Fibroblast of lung (primary cell): Measurements from ENCODE around the gene SLC25A42. TPM values are rescaled to one million over a fixed set of nuclear protein-coding genes. Genes with fewer than 3 reads are reported as not detected.

ENCODE experiments used
- DNase-seq, 2 donors: peaks; one replicate each; pipeline versions ENCODE4 v3.0.0 to v3.0.0-alpha.2; 2010; ENCODE audit warnings: low read depth in 2 of 2
- H2AFZ ChIP-seq: 2 replicates; pipeline ENCODE4 v1.5.1; 2012; ENCODE audit warnings: low read length, control low read depth, inconsistent platforms
- H3K27ac ChIP-seq: 2 replicates; pipeline ENCODE4 v1.5.1; 2011; ENCODE audit warnings: low read length, control low read depth; ENCODE audit not compliant: insufficient read depth
- H3K27me3 ChIP-seq: 2 replicates; pipeline ENCODE4 v1.5.1; 2011; ENCODE audit warnings: mild to moderate bottlenecking, low read length; ENCODE audit not compliant: control insufficient read depth, insufficient read depth
- H3K36me3 ChIP-seq: 2 replicates; pipeline ENCODE4 v1.5.1; 2011; ENCODE audit warnings: low read length; ENCODE audit not compliant: control insufficient read depth, insufficient read depth
- H3K4me1 ChIP-seq: 2 replicates; pipeline ENCODE4 v1.5.1; 2011; ENCODE audit warnings: low read length; ENCODE audit not compliant: control insufficient read depth, insufficient read depth; ENCODE audit errors: extremely low read depth
- H3K4me2 ChIP-seq: 2 replicates; pipeline ENCODE4 v1.5.1; 2011; ENCODE audit warnings: low read length, control low read depth; ENCODE audit not compliant: insufficient read depth; ENCODE audit errors: extremely low read depth
- H3K4me3 ChIP-seq, 4 experiments: fragments of 200-600 bp in 1 of 4; sonication (generic) in 1 of 4; replicated peaks in 1 of 4; 2 replicates each; pipeline ENCODE4 v1.5.1; 2011 to 2016; ENCODE audit warnings: low read length in 4 of 4, low read depth in 3 of 4, mild to moderate bottlenecking in 3 of 4, control low read depth in 2 of 4, inconsistent platforms in 1 of 4, mixed read lengths in 1 of 4; ENCODE audit not compliant: insufficient read depth in 1 of 4; ENCODE audit errors: control extremely low read depth in 1 of 4
- H3K79me2 ChIP-seq: 2 replicates; pipeline ENCODE4 v1.5.1; 2012; ENCODE audit warnings: mild to moderate bottlenecking, low read length, inconsistent platforms; ENCODE audit not compliant: control insufficient read depth, insufficient read depth
- H3K9ac ChIP-seq: 2 replicates; pipeline ENCODE4 v1.5.1; 2011; ENCODE audit warnings: mild to moderate bottlenecking, low read length, control low read depth; ENCODE audit not compliant: insufficient read depth
- H3K9me3 ChIP-seq: 2 replicates; pipeline ENCODE4 v1.5.1; 2012; ENCODE audit warnings: low read depth, low read length; ENCODE audit not compliant: control insufficient read depth, insufficient read depth
- H4K20me1 ChIP-seq: 2 replicates; pipeline ENCODE4 v1.5.1; 2011; ENCODE audit warnings: low read length; ENCODE audit not compliant: control insufficient read depth, insufficient read depth; ENCODE audit errors: extremely low read depth
- EZH2 ChIP-seq: IDR thresholded peaks from 2 replicates; pipeline ENCODE4 v1.5.1; 2012; ENCODE audit warnings: low read length, control low read depth, mild to moderate bottlenecking; ENCODE audit errors: missing control alignments
- polyA plus RNA-seq, 2 donors: library from polyadenylated mRNA; depleted of rRNA in 1 of 2; stranded (reverse) in 1 of 2; unstranded in 1 of 2; fragments of >200 nt; gene quantifications; 2 replicates each; pipeline ENCODE4 v1.2.1, GENCODE V29; 2011 to 2012; ENCODE audit warnings: missing spikeins in 1 of 2
- total RNA-seq: library from RNA; depleted of rRNA; stranded (reverse); fragments of >200 nt; gene quantifications from 2 replicates; pipeline ENCODE4 v1.2.1, GENCODE V29; 2014
- TF ChIP-seq, protein P1 (sequence below), 2 donors: IDR thresholded peaks in 1 of 2; conservative IDR thresholded peaks in 1 of 2; 1 replicate in 1 of 2; 2 replicates in 1 of 2; pipeline ENCODE4 v1.5.1; 2011 to 2012; ENCODE audit warnings: low read length in 2 of 2, control low read depth in 1 of 2, inconsistent platforms in 1 of 2, low read depth in 1 of 2, mild to moderate bottlenecking in 1 of 2

The SLC25A42 gene
- total and polyA plus RNA-seq, 2 donors (not counting 1 experiment from before 2014, with no cell fraction given), result 3.6 to 7.1 TPM

DNA sequence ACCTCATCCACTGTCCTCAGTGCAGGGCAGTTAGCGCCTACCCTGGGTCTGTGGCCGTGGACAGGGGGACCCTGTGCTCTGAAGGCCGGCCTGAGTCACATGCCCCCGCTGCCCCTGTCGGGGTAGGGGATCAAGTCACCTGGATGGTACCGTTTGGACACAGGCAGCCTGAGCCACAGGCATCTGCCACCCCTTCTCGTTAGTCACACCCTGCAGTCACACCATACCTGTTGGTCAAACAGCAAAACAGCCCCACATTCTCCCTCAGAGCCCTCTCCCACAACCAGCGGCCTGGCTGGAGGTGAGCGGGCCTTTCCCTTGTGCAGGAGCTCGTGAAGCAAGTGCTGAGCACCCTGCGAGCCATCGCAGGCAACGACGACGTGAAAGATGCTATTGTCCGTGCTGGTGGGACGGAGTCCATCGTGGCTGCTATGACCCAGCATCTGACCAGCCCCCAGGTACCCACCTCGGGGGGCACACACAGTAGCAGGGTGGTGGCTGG is 8.8 kb upstream of the SLC25A42 start:
- H3K27me3 ChIP-seq, result no peaks in the 10 kb centered on the region
- no peaks in the 10 kb centered on the region for H3K9me3 ChIP-seq
- no peak overlapping the region for H3K4me3 ChIP-seq
- no peak overlapping the region for H2AFZ ChIP-seq
- H4K20me1 ChIP-seq, result peaks cover 1% of the 10 kb centered on the region
- TF ChIP-seq, protein P1, sequence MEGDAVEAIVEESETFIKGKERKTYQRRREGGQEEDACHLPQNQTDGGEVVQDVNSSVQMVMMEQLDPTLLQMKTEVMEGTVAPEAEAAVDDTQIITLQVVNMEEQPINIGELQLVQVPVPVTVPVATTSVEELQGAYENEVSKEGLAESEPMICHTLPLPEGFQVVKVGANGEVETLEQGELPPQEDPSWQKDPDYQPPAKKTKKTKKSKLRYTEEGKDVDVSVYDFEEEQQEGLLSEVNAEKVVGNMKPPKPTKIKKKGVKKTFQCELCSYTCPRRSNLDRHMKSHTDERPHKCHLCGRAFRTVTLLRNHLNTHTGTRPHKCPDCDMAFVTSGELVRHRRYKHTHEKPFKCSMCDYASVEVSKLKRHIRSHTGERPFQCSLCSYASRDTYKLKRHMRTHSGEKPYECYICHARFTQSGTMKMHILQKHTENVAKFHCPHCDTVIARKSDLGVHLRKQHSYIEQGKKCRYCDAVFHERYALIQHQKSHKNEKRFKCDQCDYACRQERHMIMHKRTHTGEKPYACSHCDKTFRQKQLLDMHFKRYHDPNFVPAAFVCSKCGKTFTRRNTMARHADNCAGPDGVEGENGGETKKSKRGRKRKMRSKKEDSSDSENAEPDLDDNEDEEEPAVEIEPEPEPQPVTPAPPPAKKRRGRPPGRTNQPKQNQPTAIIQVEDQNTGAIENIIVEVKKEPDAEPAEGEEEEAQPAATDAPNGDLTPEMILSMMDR (conservative IDR thresholded peaks at IDR 0.05 in 1 of 2, IDR thresholded peaks at IDR 0.05 in 1 of 2; ENCODE audit: low read depth in 1 of 2, low read length in 2 of 2), result no peak
- no peak for TF ChIP-seq EZH2
- H3K79me2 ChIP-seq, result no peaks in the 10 kb centered on the region
- DNase-seq, result no peak
- no peak overlapping the region for H3K27ac ChIP-seq
- no peak overlapping the region for H3K9ac ChIP-seq
- H3K4me1 ChIP-seq, result no peaks in the 10 kb centered on the region
- peaks cover 35% of the 10 kb centered on the region for H3K36me3 ChIP-seq
- no peak overlapping the region for H3K4me2 ChIP-seq

GRCh38 chr19:19055701-19056100 is 8.1 kb upstream of the SLC25A42 start:
- H4K20me1 ChIP-seq, result no peaks in the 10 kb centered on the region
- H2AFZ ChIP-seq, result no peak overlapping the region
- H3K4me1 ChIP-seq, result no peaks in the 10 kb centered on the region
- no peak overlapping the region for H3K27ac ChIP-seq
- peaks cover 35% of the 10 kb centered on the region for H3K36me3 ChIP-seq
- H3K4me2 ChIP-seq, result no peak overlapping the region
- TF ChIP-seq, protein P1 (conservative IDR thresholded peaks at IDR 0.05 in 1 of 2, IDR thresholded peaks at IDR 0.05 in 1 of 2; ENCODE audit: low read depth in 1 of 2, low read length in 2 of 2), result no peak
- no peak for TF ChIP-seq EZH2
- no peak for DNase-seq
- H3K9ac ChIP-seq, result no peak overlapping the region
- H3K79me2 ChIP-seq, result no peaks in the 10 kb centered on the region
- H3K9me3 ChIP-seq, result no peaks in the 10 kb centered on the region
- no peaks in the 10 kb centered on the region for H3K27me3 ChIP-seq
- H3K4me3 ChIP-seq, result no peak overlapping the region

DNA sequence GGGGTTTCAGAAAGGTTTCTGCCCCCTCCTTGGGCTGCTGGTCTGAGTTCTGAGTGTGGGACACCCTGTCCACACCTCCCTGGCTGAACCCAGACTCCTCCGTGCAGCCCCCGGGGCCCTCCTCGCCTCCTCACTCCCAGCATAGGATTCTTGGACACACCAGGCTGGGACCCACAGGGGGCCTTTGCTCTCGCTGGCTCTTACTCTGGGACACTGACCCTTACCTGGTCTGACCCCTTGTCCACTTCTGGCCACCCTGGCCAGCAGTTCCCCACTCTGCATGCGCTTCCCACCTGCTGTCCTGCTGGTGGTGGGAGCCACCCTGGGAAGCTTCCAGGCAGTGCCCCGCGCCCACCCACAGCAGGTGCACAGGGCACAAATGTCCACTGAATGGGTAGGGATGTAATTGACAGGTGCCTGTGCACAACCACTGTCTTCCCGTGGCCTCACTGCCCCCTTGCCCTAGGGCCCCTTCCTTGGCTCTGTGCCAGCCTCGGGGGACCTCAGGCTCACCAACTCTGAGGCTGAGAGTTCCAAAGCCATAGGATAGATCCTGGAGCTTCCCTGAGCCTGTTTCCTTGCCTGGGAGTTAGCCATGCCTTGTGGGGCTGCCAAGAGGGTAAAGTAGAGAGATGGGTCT is 7.0 kb upstream of the SLC25A42 start:
- TF ChIP-seq EZH2, result no peak
- TF ChIP-seq, protein P1 (conservative IDR thresholded peaks at IDR 0.05 in 1 of 2, IDR thresholded peaks at IDR 0.05 in 1 of 2; ENCODE audit: low read depth in 1 of 2, low read length in 2 of 2), result no peak
- H4K20me1 ChIP-seq, result no peaks in the 10 kb centered on the region

More for the DNA sequence above, 7.0 kb upstream of the SLC25A42 start:
- Histone ChIP-seq H3K4me2 (no peak overlapping the region), H3K79me2 (no peaks in the 10 kb centered on the region), H3K27me3 (no peaks in the 10 kb centered on the region), H3K36me3 (peaks cover 35% of the 10 kb centered on the region), H3K4me3 (no peak overlapping the region), H2AFZ (no peak overlapping the region), H3K4me1 (no peaks in the 10 kb centered on the region), H3K27ac (no peak overlapping the region), H3K9me3 (no peaks in the 10 kb centered on the region), H3K9ac (no peak overlapping the region)
- no peak for DNase-seq
